ENCODE results near the gene CSRP3. TPM values are rescaled to one million over a fixed set of nuclear protein-coding genes. Genes with fewer than 3 reads are reported as not detected.
A peak's percentile ranks its signal among the peaks of the same experiment; 100 is the strongest.

Gene CSRP3
- polyA plus RNA-seq, 2 of the 4 experiments (the other 2 are of a cell fraction): not detected

- ATAC-seq: no peak
- TF ChIP-seq CEBPB (IDR thresholded peaks at IDR 0.05) (peak; percentile 11 to 67; a peak in 3 of 4 replicates), MAZ (IDR thresholded peaks at IDR 0.05; ENCODE audit: borderline replicate concordance, low read depth, low read length) (no peak)
- DNase-seq (ENCODE audit: low read depth in 1 of 2, low spot score in 1 of 2): no peak
- H3K9me3 ChIP-seq: peaks cover 5% of the 10 kb centered on the region; the same call in 2 of the 3 replicates
- H3K4me3 ChIP-seq: no peak overlapping the region
- FAIRE-seq: no peak
- H3K4me1 ChIP-seq: peaks cover 14% of the 10 kb centered on the region; the same call in 2 of the 3 replicates
- 64% methylated on average over 6 of the region's 6 CpGs for WGBS (ENCODE audit: missing lambda C conversion rate)
- H3K4me2 ChIP-seq: no peak overlapping the region
- POLR2A ChIA-PET: no interaction called here
- no peak overlapping the region for H3K27ac ChIP-seq
- CTCF ChIA-PET: interaction anchor here (0.8 to 1.8 kb wide), 4 partner anchors 15 to 315 kb away, joined by 3 to 6 read pairs (median 3); no protein-coding TSS in a partner anchor
Measured at GRCh38 chr11:19244084-19244483, 42.3 kb upstream of the CSRP3 start.

- Histone ChIP-seq H3K9me3 (peaks cover 5% of the 10 kb centered on the region; the same call in 2 of the 3 replicates), H3K4me3 (no peak overlapping the region), H3K27ac (no peak overlapping the region), H3K4me1 (peaks cover 17% of the 10 kb centered on the region; the same call in 2 of the 3 replicates), H3K4me2 (no peak overlapping the region)
- ChIA-PET CTCF (interaction anchor here (1.1 to 1.8 kb wide), 3 partner anchors 16 to 315 kb away, joined by 3 to 6 read pairs (median 3); no protein-coding TSS in a partner anchor), POLR2A (no interaction called here)
- FAIRE-seq: peak; percentile 7
- TF ChIP-seq BHLHE40 (IDR thresholded peaks at IDR 0.05; ENCODE audit: low read depth, low read length) (no peak), USF2 (IDR thresholded peaks at IDR 0.05) (no peak), BCL3 (IDR thresholded peaks at IDR 0.05) (no peak), HOXA7 (CRISPR knock-in tag; IDR thresholded peaks at IDR 0.05) (no peak), EHF (CRISPR knock-in tag; IDR thresholded peaks at IDR 0.05) (no peak), CBX8 (IDR thresholded peaks at IDR 0.05) (no peak), SMC3 (IDR thresholded peaks at IDR 0.05) (no peak), HOXB5 (CRISPR knock-in tag; IDR thresholded peaks at IDR 0.05) (no peak), REST (IDR thresholded peaks at IDR 0.05) (no peak), POLR2AphosphoS2 (conservative IDR thresholded peaks at IDR 0.05; ENCODE audit: low read length) (no peak), CHD4 (IDR thresholded peaks at IDR 0.05; ENCODE audit: borderline replicate concordance) (no peak), EHMT2 (IDR thresholded peaks at IDR 0.05; ENCODE audit: low read depth) (no peak), EP300 (IDR thresholded peaks at IDR 0.05) (no peak), KDM1A (IDR thresholded peaks at IDR 0.05; ENCODE audit: low read depth) (no peak)
- ATAC-seq: no peak
- no peak for DNase-seq (ENCODE audit: low read depth in 1 of 2, low spot score in 1 of 2)
Measured at GRCh38 chr11:19243613-19244012, 41.8 kb upstream of the CSRP3 start.

DNA sequence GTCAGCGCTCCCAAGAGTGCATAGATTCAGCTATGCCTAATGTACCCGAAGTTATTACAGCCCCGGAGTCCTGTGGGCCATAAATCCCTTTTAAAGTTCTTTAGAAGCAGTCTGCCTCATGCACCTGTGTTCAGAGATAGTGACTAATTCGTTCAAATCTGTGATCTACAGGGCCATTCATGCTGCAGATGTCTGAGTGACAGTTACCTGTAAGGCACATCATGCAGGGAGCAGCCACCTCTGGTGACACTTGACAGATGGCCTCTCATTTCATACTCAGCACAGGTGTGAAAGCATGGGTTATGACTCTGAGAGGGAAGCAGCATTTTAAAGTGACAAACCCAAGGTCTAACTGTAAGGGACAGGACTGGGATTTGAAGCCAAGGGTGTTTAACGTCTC, 41.4 kb upstream of the CSRP3 start:
- Histone ChIP-seq H3K4me2 (no peak overlapping the region), H3K4me1 (peaks cover 21% of the 10 kb centered on the region; the same call in 2 of the 3 replicates), H3K9me3 (peaks cover 3% of the 10 kb centered on the region; the same call in 2 of the 3 replicates), H3K27ac (no peak overlapping the region), H3K4me3 (no peak overlapping the region)
- ChIA-PET CTCF (interaction anchor here (1.1 to 1.8 kb wide), 2 partner anchors 17 to 310 kb away, joined by 3 to 6 read pairs; no protein-coding TSS in a partner anchor), POLR2A (no interaction called here)
- FAIRE-seq (no peak), DNase-seq (ENCODE audit: low read depth in 1 of 2, low spot score in 1 of 2) (no peak), ATAC-seq (no peak)
- WGBS (ENCODE audit: missing lambda C conversion rate): 66% methylated on average over 5 of the region's 5 CpGs
- TF ChIP-seq ZFP36 (IDR thresholded peaks at IDR 0.05; ENCODE audit: borderline replicate concordance, partially characterized antibody): no peak
- TF ChIP-seq HOXA7 (CRISPR knock-in tag; IDR thresholded peaks at IDR 0.05): no peak
- no peak for TF ChIP-seq PHF8 (IDR thresholded peaks at IDR 0.05; ENCODE audit: borderline replicate concordance, low read depth)
- no peak for TF ChIP-seq CBX8 (IDR thresholded peaks at IDR 0.05)
- no peak for TF ChIP-seq ZC3H11A (IDR thresholded peaks at IDR 0.05)
- TF ChIP-seq ESRRA (IDR thresholded peaks at IDR 0.05; ENCODE audit: borderline replicate concordance, low read length): no peak
- no peak for TF ChIP-seq JUN (IDR thresholded peaks at IDR 0.05)
- TF ChIP-seq NPAS2 (CRISPR knock-in tag; IDR thresholded peaks at IDR 0.05; ENCODE audit: borderline replicate concordance): no peak
- no peak for TF ChIP-seq NR3C1 (IDR thresholded peaks at IDR 0.05)
- TF ChIP-seq RFX5 (IDR thresholded peaks at IDR 0.05): no peak
- TF ChIP-seq, protein P1, sequence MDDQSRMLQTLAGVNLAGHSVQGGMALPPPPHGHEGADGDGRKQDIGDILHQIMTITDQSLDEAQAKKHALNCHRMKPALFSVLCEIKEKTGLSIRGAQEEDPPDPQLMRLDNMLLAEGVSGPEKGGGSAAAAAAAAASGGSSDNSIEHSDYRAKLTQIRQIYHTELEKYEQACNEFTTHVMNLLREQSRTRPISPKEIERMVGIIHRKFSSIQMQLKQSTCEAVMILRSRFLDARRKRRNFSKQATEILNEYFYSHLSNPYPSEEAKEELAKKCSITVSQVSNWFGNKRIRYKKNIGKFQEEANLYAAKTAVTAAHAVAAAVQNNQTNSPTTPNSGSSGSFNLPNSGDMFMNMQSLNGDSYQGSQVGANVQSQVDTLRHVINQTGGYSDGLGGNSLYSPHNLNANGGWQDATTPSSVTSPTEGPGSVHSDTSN (IDR thresholded peaks at IDR 0.05): no peak
- no peak for TF ChIP-seq SMC3 (IDR thresholded peaks at IDR 0.05)
- TF ChIP-seq CHD2 (IDR thresholded peaks at IDR 0.05; ENCODE audit: low read length, partially characterized antibody): no peak
- no peak for TF ChIP-seq HOXB13 (CRISPR knock-in tag; IDR thresholded peaks at IDR 0.05; ENCODE audit: low read depth)
- no peak for TF ChIP-seq MAX (IDR thresholded peaks at IDR 0.05)
